ENCODE data around the gene ADGRD1. TPM values are rescaled to one million over a fixed set of nuclear protein-coding genes. Genes with fewer than 3 reads are reported as not detected.

ADGRD1 gene
- polyA plus RNA-seq, 1 of the 3 experiments (the other 2 are of a cell fraction): not detected

- ChIA-PET POLR2A (no interaction called here), CTCF (no interaction called here)
- Histone ChIP-seq H3F3A (replicated peaks; ENCODE audit: insufficient read depth) (no peaks in the 10 kb centered on the region), H3K4me1 (ENCODE audit: control insufficient read depth in 1 of 2, insufficient read depth in 2 of 2, low read depth in 1 of 2, low read length in 1 of 2) (peaks cover 0 to 4% of the 10 kb centered on the region in 2 experiments; a peak in 1 of 4 replicates), H3K4me3 (ENCODE audit: low read depth in 2 of 2, low read length in 1 of 2) (no peak overlapping the region), H3K9me3 (no peaks in the 10 kb centered on the region), H3K79me2 (ENCODE audit: insufficient read depth) (no peaks in the 10 kb centered on the region), H2AFZ (ENCODE audit: low read depth) (no peak overlapping the region), H3K9ac (no peak overlapping the region), H3K9me2 (no peaks in the 10 kb centered on the region), H3K36me3 (replicated peaks in 1 of 2; ENCODE audit: control insufficient read depth in 1 of 2, insufficient read depth in 2 of 2, low read length in 1 of 2) (no peaks in the 10 kb centered on the region), H3K27me3 (ENCODE audit: insufficient read depth) (no peaks in the 10 kb centered on the region), H3K4me2 (no peak overlapping the region), H4K20me1 (ENCODE audit: insufficient read depth) (no peaks in the 10 kb centered on the region), H3K27ac (ENCODE audit: low read depth in 2 of 2, low read length in 1 of 2) (no peak overlapping the region)
- WGBS (ENCODE audit: low lambda C conversion rate): 56% methylated on average over 16 of the region's 24 CpGs
- DNase-seq: no peak
- TF ChIP-seq TAF1 (IDR thresholded peaks at IDR 0.05; ENCODE audit: borderline replicate concordance, low read depth, low read length) (no peak), ELF1 (IDR thresholded peaks at IDR 0.05) (no peak), NRF1 (IDR thresholded peaks at IDR 0.05; ENCODE audit: low read depth, low read length) (no peak), JUND (IDR thresholded peaks at IDR 0.05) (no peak), PBX3 (IDR thresholded peaks at IDR 0.05) (no peak), MAX (IDR thresholded peaks at IDR 0.05; ENCODE audit: low read depth) (no peak), FOXM1 (IDR thresholded peaks at IDR 0.05; ENCODE audit: low read depth) (no peak), SMC3 (IDR thresholded peaks at IDR 0.05; ENCODE audit: low read depth, low read length) (no peak), RAD21 (IDR thresholded peaks at IDR 0.05; ENCODE audit: low read length) (no peak), NFIC (IDR thresholded peaks at IDR 0.05; ENCODE audit: borderline replicate concordance) (no peak), FOXJ3 (CRISPR knock-in tag; IDR thresholded peaks at IDR 0.05) (no peak), RFX5 (IDR thresholded peaks at IDR 0.05; ENCODE audit: low read length) (no peak), TCF12 (IDR thresholded peaks at IDR 0.05) (no peak), CTCF (IDR thresholded peaks at IDR 0.05) (no peak), USF1 (IDR thresholded peaks at IDR 0.05; ENCODE audit: borderline replicate concordance, low read depth) (no peak)
These were observed 133.7 kb downstream of the ADGRD1 start for GRCh38 chr12:131087302-131087818.

Measured in SK-N-SH (cell line).